Raji (cell line): ENCODE measurements around the gene TRNP1.

Experiments used
- POLR2A ChIP-seq: IDR thresholded peaks from 2 replicates; pipeline ENCODE4 v1.6.1; 2011; ENCODE audit warnings: low read depth, low read length, control low read depth; ENCODE audit not compliant: insufficient read depth

TRNP1 gene, protein sequence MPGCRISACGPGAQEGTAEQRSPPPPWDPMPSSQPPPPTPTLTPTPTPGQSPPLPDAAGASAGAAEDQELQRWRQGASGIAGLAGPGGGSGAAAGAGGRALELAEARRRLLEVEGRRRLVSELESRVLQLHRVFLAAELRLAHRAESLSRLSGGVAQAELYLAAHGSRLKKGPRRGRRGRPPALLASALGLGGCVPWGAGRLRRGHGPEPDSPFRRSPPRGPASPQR

DNA sequence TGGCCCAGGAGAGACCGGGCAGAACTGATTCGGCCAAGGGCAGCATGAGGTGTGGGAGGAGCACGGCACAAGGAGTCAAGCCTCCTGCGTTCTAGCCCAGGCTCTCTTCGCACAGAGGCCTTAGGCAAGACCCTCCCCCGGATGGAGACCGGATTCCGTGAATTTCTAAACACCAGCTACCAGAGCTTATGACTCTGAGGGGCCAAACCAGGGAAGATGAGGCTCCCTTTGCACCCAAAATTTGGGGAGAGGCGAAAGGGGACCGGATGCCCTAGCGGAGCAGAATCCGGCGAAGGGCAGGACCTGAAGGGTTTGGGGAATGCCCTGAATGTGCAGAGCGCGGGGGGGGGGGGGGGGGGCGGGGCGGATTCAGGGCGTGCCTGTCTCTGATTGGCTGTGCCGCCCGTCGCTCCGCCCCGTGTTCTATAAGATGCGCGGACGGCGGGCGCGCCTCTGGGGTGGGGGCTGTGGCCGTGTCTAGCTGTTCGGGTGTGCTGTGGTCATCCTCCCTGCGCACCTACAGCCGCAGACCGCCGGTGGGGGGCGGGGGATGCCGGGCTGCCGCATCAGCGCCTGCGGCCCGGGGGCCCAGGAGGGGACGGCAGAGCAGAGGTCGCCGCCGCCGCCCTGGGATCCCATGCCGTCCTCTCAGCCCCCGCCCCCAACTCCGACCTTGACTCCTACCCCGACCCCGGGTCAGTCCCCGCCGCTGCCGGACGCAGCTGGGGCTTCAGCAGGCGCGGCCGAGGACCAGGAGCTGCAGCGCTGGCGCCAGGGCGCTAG is at the start of gene TRNP1:
TSS of gene TRNP1 (plus strand) at position 456 of the 783 bp plus-strand sequence. CDS start at position 551, 95 bp downstream.
- no peak for TF ChIP-seq POLR2A

DNA sequence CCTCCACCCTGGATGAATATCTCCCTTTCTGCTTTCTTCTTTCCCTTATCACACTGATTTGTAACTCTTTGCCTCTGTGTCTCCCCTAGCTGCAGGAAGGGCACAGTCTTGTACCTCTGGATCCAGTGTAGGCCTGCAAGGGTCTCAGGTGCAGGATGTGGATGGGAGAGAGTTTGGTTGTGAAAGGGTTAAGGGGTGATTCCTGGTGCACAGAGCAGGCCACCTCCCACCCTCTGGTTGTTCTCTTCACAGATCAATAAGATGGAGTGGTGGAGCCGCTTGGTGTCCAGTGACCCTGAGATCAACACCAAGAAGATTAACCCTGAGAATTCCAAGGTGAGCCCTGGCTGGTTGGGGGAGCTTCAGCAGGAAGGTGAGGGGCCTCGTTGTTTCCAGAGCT is 48.4 kb upstream of the TRNP1 start:
- no peak for TF ChIP-seq POLR2A

DNA sequence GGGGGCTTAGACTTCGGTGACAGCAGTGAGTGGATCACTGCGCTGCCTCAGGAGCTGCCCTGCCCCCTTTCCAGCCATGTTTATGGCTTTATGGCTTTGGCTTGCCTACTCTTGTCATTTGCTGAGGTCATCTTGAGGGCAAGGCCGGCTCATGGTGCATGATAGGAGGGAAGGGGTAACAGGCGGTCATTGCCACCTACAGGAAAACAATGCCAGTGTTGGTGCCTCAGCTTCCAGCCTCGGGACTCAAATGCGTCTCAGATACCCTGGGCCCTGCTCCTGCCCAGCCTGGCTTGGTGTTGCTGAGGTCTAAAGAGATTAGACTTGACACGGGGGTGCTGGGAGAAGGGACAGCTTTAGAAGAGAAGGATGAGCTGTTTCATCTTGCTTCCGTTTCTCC is 47.8 kb upstream of the TRNP1 start:
- no peak for TF ChIP-seq POLR2A

DNA sequence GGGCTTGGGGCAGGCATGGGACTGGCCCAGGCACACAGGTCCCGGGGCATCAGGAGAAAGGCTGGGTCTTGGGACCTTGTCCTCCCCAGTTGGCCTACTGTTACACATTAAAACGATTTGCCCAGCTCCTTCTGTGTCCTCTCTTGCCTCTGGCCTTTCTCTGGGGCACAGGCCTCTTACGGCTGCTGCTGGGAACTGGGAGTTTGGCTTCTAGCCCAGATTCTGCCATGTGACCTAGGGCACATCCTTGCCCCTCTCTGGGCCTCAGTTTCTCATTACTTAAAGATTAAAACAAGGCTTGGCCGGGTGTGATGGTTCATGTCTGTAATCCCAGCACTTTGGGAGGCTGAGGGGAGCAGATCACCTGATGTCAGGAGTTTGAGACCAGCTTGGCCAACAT is 47.2 kb upstream of the TRNP1 start:
- TF ChIP-seq POLR2A: no peak

DNA sequence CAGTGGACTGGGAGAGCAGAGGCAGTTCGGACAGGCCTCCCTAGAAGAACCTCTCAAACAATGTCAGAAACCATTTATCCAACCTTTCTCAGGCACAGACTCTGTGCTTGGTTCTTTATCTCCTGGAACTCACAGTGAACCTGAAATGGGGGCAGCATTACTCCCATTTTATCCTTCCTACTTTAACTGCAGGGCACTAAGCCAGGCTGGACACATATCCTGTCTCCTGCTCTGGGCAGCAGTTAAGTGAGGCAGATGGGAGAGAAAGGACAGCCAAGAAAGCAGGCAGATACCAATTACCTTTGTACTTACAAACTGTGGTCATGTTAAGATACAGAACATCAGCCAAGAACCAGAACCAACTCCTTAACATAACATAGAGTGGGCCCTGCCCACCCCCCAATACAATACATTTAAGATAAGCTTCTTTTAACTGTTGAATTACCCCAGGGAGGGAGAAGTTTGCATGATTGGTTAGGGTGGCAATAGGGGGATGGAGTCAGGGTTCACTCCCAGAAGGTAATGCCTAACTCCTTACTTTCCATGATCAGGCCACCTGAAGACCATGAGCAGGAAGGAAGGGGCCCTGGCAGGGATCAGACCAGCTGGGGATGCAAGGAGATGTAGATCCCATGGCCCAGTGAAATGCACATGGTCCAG is 44.1 kb upstream of the TRNP1 start:
- no peak for TF ChIP-seq POLR2A

DNA sequence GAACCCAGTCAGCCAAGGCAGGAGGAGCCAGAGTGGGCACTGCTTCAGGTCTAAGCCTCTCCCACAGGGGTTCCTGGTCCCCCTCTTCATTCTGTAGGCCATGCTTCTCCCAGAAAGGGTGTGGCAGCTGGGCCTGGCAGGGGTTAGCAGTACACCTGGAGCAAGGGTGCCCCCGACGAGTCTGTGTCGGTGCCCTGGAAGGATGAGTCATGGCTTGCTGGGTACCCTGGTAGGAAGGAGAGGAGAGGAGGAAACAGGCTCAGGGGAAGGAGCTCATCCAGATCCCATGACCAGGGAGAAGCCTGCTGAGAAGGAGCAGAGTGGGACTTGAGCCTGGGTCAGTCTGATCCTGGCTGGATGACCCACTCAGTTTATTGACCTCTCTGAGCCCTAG is 43.6 kb upstream of the TRNP1 start:
- TF ChIP-seq POLR2A: no peak

DNA sequence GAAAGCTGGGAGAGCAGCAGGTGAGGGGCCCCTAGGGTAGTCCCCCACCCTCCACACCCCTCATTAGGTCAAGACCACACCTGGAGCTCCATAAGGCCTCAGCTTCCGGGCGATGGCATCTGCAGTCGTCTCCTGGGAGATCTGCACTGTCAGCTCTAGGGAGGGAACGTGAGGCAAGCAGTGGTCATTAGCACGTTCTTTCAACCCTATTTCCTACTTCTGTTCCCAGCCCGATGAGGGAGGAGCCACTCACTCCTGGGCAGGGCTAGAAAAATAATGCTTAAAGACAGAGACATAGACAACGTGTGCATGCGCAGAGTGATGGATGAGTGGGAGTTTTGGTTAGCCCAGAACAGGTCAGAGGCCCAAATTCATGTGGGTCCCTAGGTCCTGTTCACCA is 42.9 kb upstream of the TRNP1 start:
- no peak for TF ChIP-seq POLR2A

DNA sequence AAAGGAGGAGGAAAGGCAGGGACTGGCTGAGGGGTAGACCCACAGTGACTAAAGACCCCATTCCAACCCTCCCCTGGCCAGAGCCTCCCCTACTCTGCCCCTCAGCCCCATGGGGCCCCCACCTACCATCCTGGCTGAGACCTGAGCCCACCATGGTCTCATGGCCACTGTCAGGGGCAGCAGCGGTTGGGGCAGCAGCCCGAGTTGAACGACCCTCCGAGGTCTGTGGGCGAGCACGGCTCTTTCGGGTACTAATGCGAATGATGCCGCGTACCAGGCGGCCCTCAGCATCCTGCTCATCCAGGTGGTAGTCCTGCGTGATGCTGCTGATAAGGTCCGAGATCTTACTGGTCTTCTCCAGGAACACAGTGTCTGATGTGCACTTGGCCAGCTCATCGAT is 42.3 kb upstream of the TRNP1 start:
- TF ChIP-seq POLR2A: no peak

DNA sequence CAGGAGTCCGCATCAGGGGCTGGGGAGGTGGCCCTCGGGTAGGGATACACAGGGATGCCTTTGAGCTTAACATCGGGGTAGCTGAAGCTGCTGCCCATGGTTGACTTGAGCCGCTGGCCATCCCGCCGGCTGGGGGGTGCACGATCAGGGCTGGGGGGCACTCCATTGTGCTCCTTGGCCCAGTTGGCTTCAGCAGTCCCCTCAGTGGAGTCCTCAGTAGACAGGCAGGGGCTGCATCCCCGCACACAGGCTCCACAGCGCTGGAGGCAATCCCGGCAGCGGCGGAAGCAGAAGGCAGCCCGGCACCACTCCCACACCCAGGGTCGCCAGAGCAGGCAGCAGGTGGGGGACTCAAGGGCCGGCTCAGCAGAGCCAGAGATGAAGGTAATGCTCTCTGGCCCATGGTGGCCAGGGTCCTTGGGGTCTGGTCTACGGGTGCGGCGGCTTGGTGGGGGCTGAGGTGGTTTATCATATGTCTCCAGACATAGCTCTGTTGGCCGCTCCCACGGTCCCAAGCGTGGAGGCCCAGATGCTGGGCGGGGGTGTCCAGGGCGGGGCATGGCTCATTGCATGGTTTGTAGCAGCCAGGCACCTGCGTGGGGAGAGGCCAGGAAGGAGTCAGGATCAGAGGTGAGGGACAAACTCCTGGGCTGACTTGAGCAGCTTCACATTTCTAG is 41.5 kb upstream of the TRNP1 start:
- TF ChIP-seq POLR2A: no peak

DNA sequence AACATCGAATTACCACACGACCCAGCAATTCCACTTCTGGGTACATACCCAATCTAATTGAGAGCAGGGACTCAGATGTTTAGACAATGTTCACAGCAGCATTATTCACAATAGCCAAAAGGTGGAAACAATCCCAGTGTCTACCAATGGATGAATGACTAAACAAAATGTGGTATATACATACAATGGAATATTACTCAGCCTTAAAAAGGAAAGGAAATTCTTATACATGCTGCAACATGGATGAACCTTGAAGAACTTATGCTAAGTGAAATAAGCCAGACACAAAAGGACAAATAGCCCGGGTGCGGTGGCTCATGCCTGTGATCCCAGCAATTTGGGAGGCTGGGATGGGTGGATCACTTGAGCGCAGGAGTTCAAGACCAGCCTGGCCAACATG is 40.1 kb upstream of the TRNP1 start:
- TF ChIP-seq POLR2A: no peak

DNA sequence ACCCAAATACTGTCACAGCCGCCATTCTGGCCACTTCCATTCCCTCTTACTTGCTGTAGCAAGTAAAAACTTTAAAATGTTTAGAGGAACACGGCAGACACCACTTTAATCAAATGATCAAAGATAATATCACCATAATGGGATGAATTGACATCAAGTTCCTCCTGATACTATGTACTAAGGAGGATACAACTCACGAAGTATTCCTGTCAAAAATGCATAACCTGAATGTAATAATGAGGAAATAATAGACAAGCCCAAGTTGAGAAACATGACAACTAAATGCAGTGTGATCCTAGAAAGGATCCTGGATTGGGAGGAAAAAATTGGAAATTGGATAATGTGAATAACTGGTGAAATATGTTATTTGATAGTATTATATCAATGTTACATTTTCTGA is 37.2 kb upstream of the TRNP1 start:
- TF ChIP-seq POLR2A: no peak

DNA sequence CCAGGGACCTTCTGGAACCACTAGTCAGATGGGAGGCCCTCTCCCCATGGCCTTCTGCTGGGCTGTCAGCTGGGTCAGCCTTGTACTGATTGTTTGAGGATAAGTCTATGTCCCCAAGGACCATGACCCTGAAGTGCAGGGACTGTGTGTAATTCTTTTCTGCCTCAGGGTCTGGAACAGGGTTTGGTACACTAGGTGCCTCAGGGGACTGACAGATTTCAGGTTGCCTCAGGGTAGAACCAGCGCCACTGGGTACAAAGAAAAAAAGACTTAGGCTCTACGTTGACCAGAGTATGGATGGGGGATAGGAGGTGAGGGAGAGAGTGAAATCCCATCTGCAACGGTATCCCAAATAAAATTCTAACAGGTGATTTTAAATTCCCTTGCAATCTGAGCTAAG is 36.2 kb upstream of the TRNP1 start:
- TF ChIP-seq POLR2A: no peak

DNA sequence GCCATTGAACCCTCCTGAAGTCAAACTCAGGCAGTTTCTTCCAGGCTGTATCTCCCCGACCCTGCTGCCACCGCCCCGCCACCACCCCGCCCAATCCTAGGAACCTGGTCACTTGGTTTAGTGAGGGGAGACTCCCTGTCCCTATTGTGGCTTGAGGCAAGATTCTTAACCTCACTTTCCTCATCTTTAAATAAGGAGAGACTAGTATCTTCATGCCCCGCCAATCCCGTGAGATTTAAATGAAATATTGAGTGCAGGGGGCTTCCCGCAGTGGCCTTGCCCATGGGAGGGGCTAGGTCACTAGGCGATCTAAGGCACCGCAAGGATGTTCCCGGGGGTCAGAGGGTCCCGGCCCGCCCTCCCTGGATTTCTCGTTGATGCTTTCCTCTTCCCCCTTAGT is 34.2 kb upstream of the TRNP1 start:
- TF ChIP-seq POLR2A: no peak

DNA sequence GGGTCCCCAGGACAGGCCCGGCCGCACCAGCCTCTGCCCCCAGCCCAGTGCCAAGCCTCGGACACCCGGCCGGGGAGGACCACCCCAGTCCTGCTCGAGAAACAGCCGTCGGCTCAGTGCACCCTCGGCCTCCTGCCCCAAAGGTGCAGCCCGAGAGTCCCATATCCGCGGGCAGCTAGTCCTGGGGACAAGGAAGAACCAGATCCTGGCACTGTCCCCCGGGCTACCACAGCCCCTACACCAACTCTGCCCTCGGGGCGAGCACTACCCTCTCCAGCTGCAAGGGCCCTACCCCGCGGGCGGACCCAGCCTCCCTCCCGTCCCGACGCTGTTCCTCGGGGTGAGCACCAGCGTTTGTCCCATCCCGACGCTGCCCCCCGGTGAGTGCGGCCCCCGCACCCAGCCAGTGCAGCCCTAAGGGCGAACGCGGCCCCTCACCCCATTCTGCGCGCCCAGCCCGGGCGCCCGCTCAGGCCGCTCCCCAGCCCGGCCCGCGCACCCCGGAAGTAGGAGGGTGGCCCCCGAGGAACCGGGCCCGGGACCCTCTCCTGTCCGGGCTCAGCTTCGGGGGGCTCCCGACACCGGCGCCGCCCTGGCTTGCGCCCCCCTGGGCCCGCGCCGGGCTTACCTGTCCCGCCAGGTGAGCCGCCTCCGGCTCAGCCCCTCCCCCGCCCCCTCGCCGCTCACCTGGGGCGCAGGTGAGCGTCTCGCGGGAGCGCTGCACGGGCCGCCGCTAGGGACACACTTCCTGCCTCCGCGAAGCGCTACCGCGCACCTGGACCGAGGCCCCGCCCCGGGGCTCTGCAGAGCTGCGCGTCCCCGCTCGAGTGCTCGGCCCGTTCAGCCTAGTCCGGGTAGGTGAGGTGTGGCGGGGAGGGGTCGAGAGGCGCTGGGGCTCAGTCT is 33.5 kb upstream of the TRNP1 start, which contains the start of gene KDF1:
TSS of gene KDF1 (minus strand) at position 747 of the 903 bp plus-strand sequence. CDS start 8,088 bp downstream, outside the sequence.
- TF ChIP-seq POLR2A: no peak

DNA sequence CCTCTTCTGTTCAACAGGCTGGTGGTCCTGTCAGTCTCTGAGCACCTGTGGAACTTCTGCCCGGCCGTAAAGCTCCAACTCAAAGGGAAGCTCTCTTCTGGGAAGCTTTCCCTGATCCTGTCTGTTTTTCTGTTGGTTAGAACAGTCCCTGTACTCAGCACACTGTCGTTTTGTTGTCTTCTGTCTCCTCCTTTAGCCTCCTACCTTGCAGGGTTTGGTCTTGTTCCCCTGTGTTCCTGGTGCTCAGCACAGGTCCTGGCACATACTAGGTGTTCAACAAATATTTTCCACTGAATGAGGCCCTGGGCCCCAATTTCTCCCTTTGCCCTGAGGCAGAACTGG is 32.9 kb upstream of the TRNP1 start:
- no peak for TF ChIP-seq POLR2A
